Left renal pelvis (tissue), 4 donors: Measurements from ENCODE around the gene ADAMTS1. TPM values are rescaled to one million over a fixed set of nuclear protein-coding genes. Genes with fewer than 3 reads are reported as not detected.
"Not testable (repeated sequence)": the region's sequence is repeated elsewhere in the genome, so short reads cannot be mapped to it uniquely, and the experiment has no call there.

Experiments used
- DNase-seq, 4 donors: peaks; one replicate each; pipeline ENCODE4 v3.0.0-alpha.2; 2013; ENCODE audit warnings: low read depth in 4 of 4, low spot score in 3 of 4
- polyA plus RNA-seq, 4 donors: library from polyadenylated mRNA; unstranded; fragments of 120-200 nt; gene quantifications; one replicate each; pipeline ENCODE4 v1.2.1, GENCODE V29; 2013; ENCODE audit not compliant: insufficient read length in 4 of 4

ADAMTS1 gene
- polyA plus RNA-seq = 100 to 1,000 TPM in 1 of 4 donors, 10 to 100 TPM in 3; 91.9 to 102 (median 98.0) TPM

DNA sequence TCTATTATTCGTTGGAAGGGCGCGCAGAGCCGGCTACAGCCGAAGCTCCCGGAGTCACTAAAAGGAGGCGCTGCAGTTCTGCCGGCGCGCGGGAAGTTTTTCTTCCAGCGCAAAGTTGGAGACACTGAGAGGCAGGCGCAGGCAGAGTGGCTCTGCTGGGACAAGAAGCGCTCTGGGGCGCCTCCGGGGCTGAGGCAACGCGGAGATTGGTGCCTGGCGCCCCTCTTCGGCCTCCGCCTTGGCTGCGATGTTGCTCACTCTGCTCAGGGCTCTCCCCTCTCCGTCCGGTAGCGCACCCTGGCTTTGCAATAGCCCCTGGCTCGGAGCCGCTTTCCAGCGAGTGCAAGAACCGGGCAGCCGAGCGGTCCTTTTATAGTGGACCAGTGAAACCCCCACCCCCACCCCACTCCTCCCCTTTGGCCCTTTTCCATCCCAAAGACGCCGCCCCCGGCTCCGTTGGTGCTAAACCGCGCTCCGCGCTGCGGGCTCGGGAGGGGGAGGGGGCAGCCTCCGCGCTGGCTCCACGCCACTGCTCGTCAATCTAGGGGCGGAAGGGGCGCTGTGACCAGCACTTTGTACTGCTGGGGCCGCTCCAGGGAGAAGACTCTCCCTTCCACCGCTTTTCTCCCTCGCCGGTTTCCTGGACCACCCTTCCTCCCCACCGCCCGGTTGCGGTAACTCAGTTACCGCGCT is at the start of gene ADAMTS1:
Gene ADAMTS1 (minus strand): TSS at position 344 of the 693 bp plus-strand sequence. CDS start 455 bp downstream, outside the sequence.
- DNase-seq = peak; percentile 84 to 88 (median 86)

DNA sequence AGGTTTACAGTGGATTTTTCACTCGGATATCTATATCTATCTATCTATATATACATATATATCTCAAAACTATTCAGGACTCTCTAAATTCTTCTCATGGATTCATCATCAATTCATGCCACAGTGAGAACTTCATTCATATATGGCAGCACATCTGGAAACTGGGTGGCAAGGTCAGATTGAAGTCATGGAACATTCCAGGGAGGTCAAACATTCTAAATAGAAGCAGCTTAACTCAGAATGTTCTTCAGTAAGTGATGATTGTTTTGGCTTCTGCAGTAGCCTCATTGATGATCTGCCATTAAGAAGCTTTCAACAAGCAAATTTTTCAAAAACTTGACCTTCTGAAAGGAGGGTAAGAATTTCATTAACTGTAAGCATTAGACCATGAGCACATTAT is 46.9 kb upstream of the ADAMTS1 start:
- DNase-seq = no peak

DNA sequence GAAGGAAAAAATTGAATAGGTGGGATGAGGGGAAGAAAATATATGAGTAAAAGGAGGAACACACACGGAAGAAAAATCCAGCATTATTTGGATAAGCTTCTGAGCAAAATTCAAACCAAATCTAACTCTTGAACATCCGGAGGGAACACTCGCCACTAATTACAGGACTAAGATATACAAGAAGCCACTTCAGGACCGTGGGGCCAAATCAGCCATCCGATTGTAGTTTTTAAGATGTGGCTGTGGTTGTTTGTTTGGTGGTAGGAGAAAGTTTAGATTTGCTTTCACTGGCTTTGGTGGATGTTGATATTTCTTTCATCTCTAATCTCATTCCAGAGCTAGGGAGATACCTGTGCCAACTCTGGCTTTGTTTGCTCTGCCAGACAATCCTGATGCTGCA is 43.7 kb upstream of the ADAMTS1 start:
- no peak for DNase-seq

- no peak for DNase-seq
Observed at GRCh38 chr21:26888256-26888655, 43.0 kb upstream of the ADAMTS1 start.

- DNase-seq = no peak
Observed at GRCh38 chr21:26887251-26887650, 42.0 kb upstream of the ADAMTS1 start.

DNA sequence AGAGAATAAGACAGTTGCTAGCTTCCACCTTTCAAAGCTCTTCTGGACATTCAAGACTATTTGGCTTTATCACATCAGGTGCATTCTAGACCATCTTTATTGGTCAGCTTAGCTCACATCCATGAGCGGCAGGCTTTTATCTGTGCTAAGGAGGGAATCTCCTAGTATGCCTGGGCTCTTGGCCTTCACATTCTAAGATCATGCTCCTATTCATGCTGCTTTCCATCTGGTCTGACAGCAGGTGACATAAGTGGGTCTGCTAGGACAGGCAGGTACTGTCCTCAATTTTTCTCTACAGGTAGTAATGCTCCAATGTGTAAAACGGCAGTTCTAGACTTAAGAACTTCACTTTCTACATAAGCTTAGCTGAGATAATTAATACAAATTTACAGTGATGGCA is 39.2 kb upstream of the ADAMTS1 start:
- no peak for DNase-seq

DNA sequence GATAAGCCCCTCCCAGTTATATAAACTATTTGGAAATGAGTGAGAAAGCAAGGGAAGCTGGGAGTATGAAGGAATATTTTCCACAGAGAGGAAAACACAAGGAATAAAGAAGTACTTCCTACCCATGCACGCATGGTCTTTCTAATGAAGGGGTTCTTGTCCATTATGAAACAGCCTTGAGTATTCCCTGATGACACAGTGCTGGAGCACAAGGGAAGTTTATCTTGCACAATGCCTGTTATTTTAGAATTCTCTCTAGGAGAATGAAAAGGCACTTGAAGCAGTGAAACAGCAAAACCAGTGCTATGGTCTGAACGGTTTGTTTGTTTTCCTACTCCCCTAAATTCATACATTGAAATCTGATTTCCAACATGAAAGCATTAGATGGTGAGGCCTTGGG is 38.6 kb upstream of the ADAMTS1 start:
- DNase-seq = no peak

GRCh38 chr21:26881504-26882228 is 36.5 kb upstream of the ADAMTS1 start:
- DNase-seq = peak in 2 of 4 donors; percentile 6 to 8

DNA sequence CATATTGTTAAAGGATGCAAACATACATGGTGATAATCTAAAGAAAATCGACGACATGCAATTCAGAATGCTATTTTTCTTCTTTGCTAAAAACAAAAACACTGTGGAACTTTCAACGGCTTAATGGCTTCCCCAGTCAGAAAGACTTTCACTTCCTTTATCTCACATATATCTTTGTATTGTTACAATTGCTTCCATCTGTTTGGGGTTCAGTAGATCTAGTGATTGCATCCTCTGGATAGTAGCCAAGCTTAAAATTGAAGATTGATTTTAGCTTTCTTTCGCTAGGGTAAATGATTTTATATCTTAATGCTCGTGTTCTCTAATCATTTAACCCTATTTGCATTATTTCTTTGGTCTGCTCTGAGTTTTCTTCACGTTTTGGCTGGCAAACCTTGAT is 31.8 kb upstream of the ADAMTS1 start:
- DNase-seq = no peak

- DNase-seq = no peak
Observed at GRCh38 chr21:26874347-26874746, 29.1 kb upstream of the ADAMTS1 start.

DNA sequence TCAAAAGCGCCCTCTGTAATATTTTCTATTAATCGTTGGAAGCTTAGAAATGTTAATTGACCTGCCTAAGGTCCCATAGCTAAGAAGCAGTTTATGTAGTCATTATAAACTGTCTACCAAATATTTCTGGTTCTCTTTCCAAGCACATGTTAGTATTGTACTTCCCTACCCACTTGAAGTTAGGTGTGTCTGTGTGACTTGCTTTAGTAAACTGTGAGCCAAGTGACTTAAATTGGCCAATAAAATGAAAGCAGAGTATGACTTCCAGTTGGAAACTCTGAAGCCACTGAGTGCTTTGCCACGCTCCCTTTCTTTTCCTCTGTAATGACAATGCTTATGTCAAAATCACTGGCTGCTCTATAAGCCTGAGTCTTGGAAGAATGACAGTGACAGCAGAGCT is 20.6 kb upstream of the ADAMTS1 start:
- DNase-seq = no peak

DNA sequence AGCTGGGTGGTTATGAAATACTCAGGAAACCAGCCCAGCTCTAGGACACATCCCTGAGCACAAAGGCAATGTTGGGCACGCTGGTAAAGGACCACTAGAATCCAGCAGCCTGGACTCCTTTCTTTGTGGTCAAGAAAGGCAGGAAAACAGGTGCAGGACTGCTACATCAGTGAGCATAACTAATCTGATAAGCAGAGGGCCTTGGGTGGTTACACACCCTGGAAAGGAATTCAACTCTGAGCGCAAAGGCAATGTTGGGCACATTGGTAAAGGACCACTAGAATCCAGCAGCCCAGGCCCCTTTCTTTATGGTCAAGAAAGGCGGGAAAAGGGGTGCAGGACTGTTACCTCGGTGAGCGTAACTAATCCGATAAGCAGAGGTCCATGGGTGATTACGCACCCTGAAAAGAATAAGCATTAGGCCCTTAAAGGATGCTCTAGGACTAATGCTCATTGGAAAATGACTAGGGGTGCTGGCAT is 11.7 kb upstream of the ADAMTS1 start:
- DNase-seq = not testable (repeated sequence)

DNA sequence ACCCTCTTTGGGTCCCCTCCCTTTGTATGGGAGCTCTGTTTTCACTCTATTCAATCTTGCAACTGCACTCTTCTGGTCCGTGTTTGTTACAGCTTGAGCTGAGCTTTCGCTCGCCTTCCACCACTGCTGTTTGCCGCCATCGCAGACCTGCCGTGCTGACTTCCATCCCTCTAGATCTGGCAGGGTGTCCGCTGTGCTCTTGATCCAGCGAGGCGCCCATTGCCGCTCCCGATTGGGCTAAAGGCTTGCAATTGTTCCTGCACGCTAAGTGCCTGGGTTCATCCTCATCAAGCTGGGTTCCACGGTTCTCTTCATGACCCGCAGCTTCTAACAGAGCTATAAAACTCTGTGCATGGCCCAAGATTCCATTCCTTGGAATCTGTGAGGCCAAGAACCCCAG is 9.5 kb upstream of the ADAMTS1 start:
- not testable (repeated sequence) for DNase-seq

GRCh38 chr21:26852423-26852822 is 7.2 kb upstream of the ADAMTS1 start:
- DNase-seq = no peak

GRCh38 chr21:26851109-26851944 is 6.1 kb upstream of the ADAMTS1 start:
- DNase-seq = no peak

DNA sequence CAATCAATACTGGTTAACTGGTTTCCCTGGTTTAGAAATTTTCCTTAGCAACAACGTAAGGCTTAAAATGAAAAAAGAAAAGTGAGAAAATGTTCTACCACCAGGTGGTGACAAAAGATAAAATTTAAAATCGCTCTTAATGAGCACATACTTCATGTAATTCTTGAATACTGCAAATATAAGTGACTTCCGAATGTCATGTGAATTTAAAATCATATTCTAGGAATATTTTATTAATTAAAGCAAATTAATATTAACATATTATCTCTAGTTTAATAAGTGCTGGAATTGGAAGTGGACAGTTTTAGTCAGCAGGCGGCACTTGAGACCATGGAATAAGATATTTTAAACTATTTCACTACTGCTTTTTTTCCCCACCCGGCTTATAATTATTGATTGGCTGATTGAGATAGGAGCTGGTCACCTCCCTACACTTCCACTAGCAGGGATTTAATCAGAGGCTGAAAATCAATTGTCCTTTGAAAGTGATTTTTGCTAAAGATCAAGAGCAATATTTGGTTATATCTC is 5.0 kb upstream of the ADAMTS1 start:
- peak in 2 of 4 donors; percentile 43 to 58 for DNase-seq

- peak in 3 of 4 donors; percentile 38 to 60 (median 39) for DNase-seq
Observed at GRCh38 chr21:26849428-26850115, 4.4 kb upstream of the ADAMTS1 start.

GRCh38 chr21:26847921-26848320 is 2.7 kb upstream of the ADAMTS1 start:
- no peak for DNase-seq

- peak in 1 of 4 donors; percentile 29 for DNase-seq
Observed at GRCh38 chr21:26847002-26847401, 1.8 kb upstream of the ADAMTS1 start.
